Neural cell (in vitro differentiated cells): ENCODE data around the gene OR1M1. TPM values are rescaled to one million over a fixed set of nuclear protein-coding genes. Genes with fewer than 3 reads are reported as not detected.
"Not testable (repeated sequence)": the region's sequence is repeated elsewhere in the genome, so short reads cannot be mapped to it uniquely, and the experiment has no call there.

Experiments used
- H2AFZ ChIP-seq: fragments of 200-600, 300-800 bp; sonication (generic), shearing (Covaris generic); 2 replicates; pipeline ENCODE4 v1.6.0; 2014; ENCODE audit warnings: low read depth, mild to moderate bottlenecking, antibody characterized with exemption, low read length, moderate library complexity
- H3F3A ChIP-seq: fragments of 200-600 bp; shearing (Covaris generic); 2 replicates; pipeline ENCODE4 v1.6.1; 2016; ENCODE audit warnings: mild to moderate bottlenecking, moderate library complexity, mixed read lengths, antibody characterized with exemption, low read length; ENCODE audit not compliant: insufficient read depth, poor library complexity, severe bottlenecking
- H3K27ac ChIP-seq: fragments of 200-600, 300-800 bp; sonication (generic), shearing (Covaris generic); 2 replicates; pipeline ENCODE4 v1.5.1; 2014; ENCODE audit warnings: mild to moderate bottlenecking, low read length, moderate library complexity
- H3K27me3 ChIP-seq: fragments of 300-800, 200-600 bp; sonication (generic), shearing (Covaris generic); 2 replicates; pipeline ENCODE4 v1.6.0; 2014; ENCODE audit warnings: mild to moderate bottlenecking, low read depth, low read length, moderate library complexity; ENCODE audit not compliant: insufficient read depth
- H3K36me3 ChIP-seq: fragments of 300-800, 200-600 bp; sonication (generic), shearing (Covaris generic); 2 replicates; pipeline ENCODE4 v1.5.1; 2014; ENCODE audit warnings: mild to moderate bottlenecking, antibody characterized with exemption, low read length, moderate library complexity; ENCODE audit not compliant: insufficient read depth
- H3K4me2 ChIP-seq: fragments of 300-800, 200-600 bp; sonication (generic), shearing (Covaris generic); 2 replicates; pipeline ENCODE4 v1.6.0; 2014; ENCODE audit warnings: mild to moderate bottlenecking, low read length
- H3K4me3 ChIP-seq: fragments of 300-800, 200-600 bp; sonication (generic), shearing (Covaris generic); 2 replicates; pipeline ENCODE4 v1.5.1; 2014; ENCODE audit warnings: mild to moderate bottlenecking, low read length, moderate library complexity
- H3K79me2 ChIP-seq: fragments of 200-600 bp; shearing (Covaris generic); replicated peaks from 2 replicates; pipeline ENCODE4 v1.6.0; 2014; ENCODE audit warnings: mild to moderate bottlenecking, low read length, moderate library complexity; ENCODE audit not compliant: insufficient read depth
- H3K9ac ChIP-seq: fragments of 300-800, 200-600 bp; sonication (generic), shearing (Covaris generic); 2 replicates; pipeline ENCODE4 v1.6.1; 2016; ENCODE audit warnings: mild to moderate bottlenecking, low read length, mixed read lengths
- H3K9me2 ChIP-seq: fragments of 200-600 bp; shearing (Covaris generic); 2 replicates; pipeline ENCODE4 v1.6.1; 2016; ENCODE audit warnings: mild to moderate bottlenecking, low read length, mixed read lengths; ENCODE audit not compliant: insufficient read depth
- H3K9me3 ChIP-seq: fragments of 200-600, 300-800 bp; sonication (generic), shearing (Covaris generic); 2 replicates; pipeline ENCODE4 v1.6.1; 2016; ENCODE audit warnings: mild to moderate bottlenecking, mixed run types, low read length, moderate library complexity, mixed read lengths
- H4K20me1 ChIP-seq: fragments of 200-600 bp; shearing (Covaris generic); 2 replicates; pipeline ENCODE4 v1.6.1; 2016; ENCODE audit warnings: mild to moderate bottlenecking, mixed run types; ENCODE audit not compliant: insufficient read depth
- CTCF ChIP-seq: fragments of 450-650 bp; IDR thresholded peaks from 2 replicates; pipeline ENCODE4 v1.5.1; 2014; ENCODE audit warnings: antibody characterized with exemption, mild to moderate bottlenecking, moderate library complexity; ENCODE audit not compliant: poor library complexity, severe bottlenecking
- EP300 ChIP-seq: fragments of 450-650 bp; conservative IDR thresholded peaks from 2 replicates; pipeline ENCODE4 v1.6.1; 2014; ENCODE audit warnings: antibody characterized with exemption, mild to moderate bottlenecking, moderate library complexity; ENCODE audit not compliant: poor library complexity, severe bottlenecking
- EZH2 ChIP-seq: fragments of 200-600, 300-800 bp; shearing (Covaris generic), sonication (generic); IDR thresholded peaks from 2 replicates; pipeline ENCODE4 v1.6.1; 2014; ENCODE audit warnings: antibody characterized with exemption, low read length, borderline replicate concordance, mild to moderate bottlenecking; ENCODE audit not compliant: insufficient read depth, poor library complexity, severe bottlenecking
- MXI1 ChIP-seq: fragments of 450-650 bp; conservative IDR thresholded peaks from 2 replicates; pipeline ENCODE4 v1.6.1; 2014; ENCODE audit warnings: antibody characterized with exemption, mild to moderate bottlenecking; ENCODE audit not compliant: poor library complexity, severe bottlenecking
- POLR2AphosphoS5 ChIP-seq: IDR thresholded peaks from 2 replicates; pipeline ENCODE4 v1.6.1; 2012
- RAD21 ChIP-seq: fragments of 450-650 bp; conservative IDR thresholded peaks from 2 replicates; pipeline ENCODE4 v1.6.1; 2014; ENCODE audit warnings: antibody characterized with exemption, mild to moderate bottlenecking, moderate library complexity
- SMC3 ChIP-seq: fragments of 450-650 bp; conservative IDR thresholded peaks from 2 replicates; pipeline ENCODE4 v1.6.1; 2014; ENCODE audit warnings: antibody characterized with exemption, mild to moderate bottlenecking, moderate library complexity; ENCODE audit not compliant: poor library complexity
- TAF1 ChIP-seq: IDR thresholded peaks from 2 replicates; pipeline ENCODE4 v1.6.1; 2012; ENCODE audit warnings: low read depth
- polyA plus RNA-seq: library from polyadenylated mRNA; depleted of rRNA; stranded (reverse); fragments of >200 nt; gene quantifications from 2 replicates; pipeline ENCODE4 v1.2.3, GENCODE V29; 2014
- TF ChIP-seq, protein P1 (sequence below): IDR thresholded peaks from 2 replicates; pipeline ENCODE4 v1.6.1; 2012; ENCODE audit warnings: borderline replicate concordance

Gene OR1M1
- polyA plus RNA-seq, 1 donor from 2014 or later: not detected

GRCh38 chr19:9052894-9053293 is 34.0 kb upstream of the OR1M1 start:
- H3K9me3 ChIP-seq: no peaks in the 10 kb centered on the region
- no peaks in the 10 kb centered on the region for H3K79me2 ChIP-seq
- no peaks in the 10 kb centered on the region for H3K36me3 ChIP-seq
- no peaks in the 10 kb centered on the region for H3F3A ChIP-seq
- H3K4me2 ChIP-seq: no peak overlapping the region
- no peaks in the 10 kb centered on the region for H3K27me3 ChIP-seq
- no peak overlapping the region for H3K9ac ChIP-seq
- H2AFZ ChIP-seq: no peak overlapping the region
- no peak overlapping the region for H3K4me3 ChIP-seq
- no peaks in the 10 kb centered on the region for H4K20me1 ChIP-seq
- no peak overlapping the region for H3K27ac ChIP-seq
- H3K9me2 ChIP-seq: no peaks in the 10 kb centered on the region
- TF ChIP-seq, protein P1, sequence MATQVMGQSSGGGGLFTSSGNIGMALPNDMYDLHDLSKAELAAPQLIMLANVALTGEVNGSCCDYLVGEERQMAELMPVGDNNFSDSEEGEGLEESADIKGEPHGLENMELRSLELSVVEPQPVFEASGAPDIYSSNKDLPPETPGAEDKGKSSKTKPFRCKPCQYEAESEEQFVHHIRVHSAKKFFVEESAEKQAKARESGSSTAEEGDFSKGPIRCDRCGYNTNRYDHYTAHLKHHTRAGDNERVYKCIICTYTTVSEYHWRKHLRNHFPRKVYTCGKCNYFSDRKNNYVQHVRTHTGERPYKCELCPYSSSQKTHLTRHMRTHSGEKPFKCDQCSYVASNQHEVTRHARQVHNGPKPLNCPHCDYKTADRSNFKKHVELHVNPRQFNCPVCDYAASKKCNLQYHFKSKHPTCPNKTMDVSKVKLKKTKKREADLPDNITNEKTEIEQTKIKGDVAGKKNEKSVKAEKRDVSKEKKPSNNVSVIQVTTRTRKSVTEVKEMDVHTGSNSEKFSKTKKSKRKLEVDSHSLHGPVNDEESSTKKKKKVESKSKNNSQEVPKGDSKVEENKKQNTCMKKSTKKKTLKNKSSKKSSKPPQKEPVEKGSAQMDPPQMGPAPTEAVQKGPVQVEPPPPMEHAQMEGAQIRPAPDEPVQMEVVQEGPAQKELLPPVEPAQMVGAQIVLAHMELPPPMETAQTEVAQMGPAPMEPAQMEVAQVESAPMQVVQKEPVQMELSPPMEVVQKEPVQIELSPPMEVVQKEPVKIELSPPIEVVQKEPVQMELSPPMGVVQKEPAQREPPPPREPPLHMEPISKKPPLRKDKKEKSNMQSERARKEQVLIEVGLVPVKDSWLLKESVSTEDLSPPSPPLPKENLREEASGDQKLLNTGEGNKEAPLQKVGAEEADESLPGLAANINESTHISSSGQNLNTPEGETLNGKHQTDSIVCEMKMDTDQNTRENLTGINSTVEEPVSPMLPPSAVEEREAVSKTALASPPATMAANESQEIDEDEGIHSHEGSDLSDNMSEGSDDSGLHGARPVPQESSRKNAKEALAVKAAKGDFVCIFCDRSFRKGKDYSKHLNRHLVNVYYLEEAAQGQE: no peak
- TF ChIP-seq POLR2AphosphoS5 (no peak), CTCF (no peak), SMC3 (no peak), TAF1 (no peak), RAD21 (no peak), EZH2 (no peak), MXI1 (no peak), EP300 (no peak)

- not testable (repeated sequence) for H3K79me2 ChIP-seq, H3K36me3 ChIP-seq, H3K9ac ChIP-seq, H2AFZ ChIP-seq, H3K27me3 ChIP-seq, H3F3A ChIP-seq, H3K4me3 ChIP-seq, H3K27ac ChIP-seq, H3K4me2 ChIP-seq, H3K9me2 ChIP-seq, H3K9me3 ChIP-seq, H4K20me1 ChIP-seq
These were observed 33.2 kb upstream of the OR1M1 start for GRCh38 chr19:9053674-9054073.

- H3K27me3 ChIP-seq: no peaks in the 10 kb centered on the region
- no peaks in the 10 kb centered on the region for H4K20me1 ChIP-seq
- no peaks in the 10 kb centered on the region for H3F3A ChIP-seq
- TF ChIP-seq POLR2AphosphoS5 (no peak), RAD21 (no peak), SMC3 (no peak), MXI1 (no peak), EZH2 (no peak), CTCF (no peak), TAF1 (no peak)
- TF ChIP-seq, protein P1: no peak
- no peak overlapping the region for H3K4me2 ChIP-seq
- no peak overlapping the region for H3K4me3 ChIP-seq
- H2AFZ ChIP-seq: no peak overlapping the region
- no peak overlapping the region for H3K27ac ChIP-seq
- H3K9me2 ChIP-seq: no peaks in the 10 kb centered on the region
- H3K9me3 ChIP-seq: no peaks in the 10 kb centered on the region
- H3K79me2 ChIP-seq: no peaks in the 10 kb centered on the region
- no peaks in the 10 kb centered on the region for H3K36me3 ChIP-seq
- no peak overlapping the region for H3K9ac ChIP-seq
These were observed 32.7 kb upstream of the OR1M1 start for GRCh38 chr19:9054207-9054606.
